MM.1S (cell line): ENCODE results near the gene RB1.

ENCODE experiments used
- DNase-seq: peaks from one replicate; pipeline ENCODE4 v3.0.0-alpha.2; 2015
- H2AFZ ChIP-seq: fragments of 300-600 bp; sonication (generic); 2 replicates; pipeline ENCODE4 v1.6.0; 2016; ENCODE audit warnings: antibody characterized with exemption, low read length
- H3F3A ChIP-seq: fragments of 300-600 bp; sonication (generic); 2 replicates; pipeline ENCODE4 v1.6.1; 2016; ENCODE audit warnings: mild to moderate bottlenecking, antibody characterized with exemption, low read length, moderate library complexity, mixed read lengths; ENCODE audit not compliant: insufficient read depth
- H3K27ac ChIP-seq: fragments of 300-600 bp; sonication (generic); 2 replicates; pipeline ENCODE4 v1.5.1; 2016; ENCODE audit warnings: mild to moderate bottlenecking, low read length
- H3K27me3 ChIP-seq: fragments of 300-600 bp; sonication (generic); replicated peaks from 2 replicates; pipeline ENCODE4 v1.6.0; 2016; ENCODE audit warnings: low read length; ENCODE audit not compliant: insufficient read depth
- H3K36me3 ChIP-seq: fragments of 300-600 bp; sonication (generic); replicated peaks from 2 replicates; pipeline ENCODE4 v1.6.1; 2016; ENCODE audit warnings: mild to moderate bottlenecking, low read length, mixed read lengths; ENCODE audit not compliant: insufficient read depth
- H3K4me1 ChIP-seq: fragments of 300-600 bp; sonication (generic); 2 replicates; pipeline ENCODE4 v1.6.1; 2016; ENCODE audit warnings: low read length, mixed read lengths
- H3K4me2 ChIP-seq: fragments of 300-600 bp; sonication (generic); 2 replicates; pipeline ENCODE4 v1.6.0; 2016; ENCODE audit warnings: low read depth, low read length
- H3K4me3 ChIP-seq: fragments of 300-600 bp; sonication (generic); 2 replicates; pipeline ENCODE4 v1.5.1; 2016; ENCODE audit warnings: low read length, mixed read lengths
- H3K79me2 ChIP-seq: fragments of 300-600 bp; sonication (generic); 2 replicates; pipeline ENCODE4 v1.6.1; 2016; ENCODE audit warnings: mixed run types, low read length, mixed read lengths
- H3K9ac ChIP-seq: fragments of 300-600 bp; sonication (generic); 2 replicates; pipeline ENCODE4 v1.6.1; 2016; ENCODE audit warnings: low read length, mixed read lengths
- H3K9me2 ChIP-seq: fragments of 300-600 bp; sonication (generic); replicated peaks from 2 replicates; pipeline ENCODE4 v1.6.1; 2016; ENCODE audit warnings: mild to moderate bottlenecking, low read length, mixed read lengths; ENCODE audit not compliant: insufficient read depth
- H3K9me3 ChIP-seq: fragments of 300-600 bp; sonication (generic); replicated peaks from 2 replicates; pipeline ENCODE4 v1.6.1; 2016; ENCODE audit warnings: mild to moderate bottlenecking, low read length, mixed read lengths; ENCODE audit not compliant: insufficient read depth
- H4K20me1 ChIP-seq: fragments of 300-600 bp; sonication (generic); 2 replicates; pipeline ENCODE4 v1.6.1; 2016; ENCODE audit warnings: mild to moderate bottlenecking, low read length, moderate library complexity, mixed read lengths; ENCODE audit not compliant: insufficient read depth
- CTCF ChIP-seq: fragments of 300-600 bp; sonication (generic); IDR thresholded peaks from 2 replicates; pipeline ENCODE4 v1.5.1; 2016; ENCODE audit warnings: antibody characterized with exemption, low read length, mixed read lengths
- EZH2 ChIP-seq: fragments of 300-600 bp; sonication (generic); optimal IDR thresholded peaks from 2 replicates; pipeline ENCODE3; 2017; ENCODE audit warnings: low read depth, mild to moderate bottlenecking, antibody characterized with exemption, low read length, mixed read lengths
- EZH2phosphoT487 ChIP-seq: fragments of 300-600 bp; sonication (generic); IDR thresholded peaks from 2 replicates; pipeline ENCODE4 v1.6.1; 2018; ENCODE audit warnings: antibody characterized with exemption, low read length

The RB1 gene

GRCh38 chr13:48527955-48528354, 224.4 kb downstream of the RB1 start:
- Histone ChIP-seq H3K79me2 (no peaks in the 10 kb centered on the region), H3K4me3 (no peak overlapping the region), H3K4me1 (peaks cover 6% of the 10 kb centered on the region; the same call in 1 of the 2 replicates), H4K20me1 (no peaks in the 10 kb centered on the region), H3F3A (no peaks in the 10 kb centered on the region), H3K9me2 (no peaks in the 10 kb centered on the region), H2AFZ (no peak overlapping the region), H3K27me3 (no peaks in the 10 kb centered on the region), H3K9ac (no peak overlapping the region), H3K9me3 (no peaks in the 10 kb centered on the region), H3K27ac (no peak overlapping the region), H3K4me2 (no peak overlapping the region), H3K36me3 (no peaks in the 10 kb centered on the region)
- no peak for DNase-seq
- TF ChIP-seq CTCF (no peak), EZH2 (no peak), EZH2phosphoT487 (no peak)

- peaks cover 6% of the 10 kb centered on the region; the same call in 1 of the 2 replicates for H3K4me1 ChIP-seq
- H3K36me3 ChIP-seq: no peaks in the 10 kb centered on the region
- H3K4me3 ChIP-seq: no peak overlapping the region
- H3K9ac ChIP-seq: no peak overlapping the region
- no peaks in the 10 kb centered on the region for H3K27me3 ChIP-seq
- DNase-seq: no peak
- H2AFZ ChIP-seq: no peak overlapping the region
- H3K4me2 ChIP-seq: no peak overlapping the region
- TF ChIP-seq EZH2: no peak
- TF ChIP-seq CTCF: no peak
- no peaks in the 10 kb centered on the region for H3F3A ChIP-seq
- H4K20me1 ChIP-seq: no peaks in the 10 kb centered on the region
- no peaks in the 10 kb centered on the region for H3K9me3 ChIP-seq
- H3K79me2 ChIP-seq: no peaks in the 10 kb centered on the region
- H3K9me2 ChIP-seq: no peaks in the 10 kb centered on the region
- no peak overlapping the region for H3K27ac ChIP-seq
Observed at GRCh38 chr13:48528720-48529119, 225.2 kb downstream of the RB1 start.

- H3K9me2 ChIP-seq: no peaks in the 10 kb centered on the region
- H3K4me2 ChIP-seq: peak overlapping the region; percentile 83; the same call in 1 of the 2 replicates
- no peaks in the 10 kb centered on the region for H3K36me3 ChIP-seq
- H3K4me1 ChIP-seq: peaks cover 6% of the 10 kb centered on the region; the same call in 1 of the 2 replicates
- DNase-seq: no peak
- no peaks in the 10 kb centered on the region for H3K27me3 ChIP-seq
- H3K79me2 ChIP-seq: no peaks in the 10 kb centered on the region
- TF ChIP-seq EZH2: no peak
- TF ChIP-seq CTCF: no peak
- TF ChIP-seq EZH2phosphoT487: no peak
- no peaks in the 10 kb centered on the region for H4K20me1 ChIP-seq
- H3K9ac ChIP-seq: no peak overlapping the region
- H3F3A ChIP-seq: no peaks in the 10 kb centered on the region
- H3K4me3 ChIP-seq: no peak overlapping the region
- H2AFZ ChIP-seq: no peak overlapping the region
- no peaks in the 10 kb centered on the region for H3K9me3 ChIP-seq
- H3K27ac ChIP-seq: no peak overlapping the region
Observed at GRCh38 chr13:48530833-48531232, 227.3 kb downstream of the RB1 start.
